ENCODE data around the gene KRTCAP2. TPM values are rescaled to one million over a fixed set of nuclear protein-coding genes. Genes with fewer than 3 reads are reported as not detected.

Gene KRTCAP2
- total RNA-seq, 4 donors from 2014 or later: 80.8 to 144 (median 92.3) TPM

DNA sequence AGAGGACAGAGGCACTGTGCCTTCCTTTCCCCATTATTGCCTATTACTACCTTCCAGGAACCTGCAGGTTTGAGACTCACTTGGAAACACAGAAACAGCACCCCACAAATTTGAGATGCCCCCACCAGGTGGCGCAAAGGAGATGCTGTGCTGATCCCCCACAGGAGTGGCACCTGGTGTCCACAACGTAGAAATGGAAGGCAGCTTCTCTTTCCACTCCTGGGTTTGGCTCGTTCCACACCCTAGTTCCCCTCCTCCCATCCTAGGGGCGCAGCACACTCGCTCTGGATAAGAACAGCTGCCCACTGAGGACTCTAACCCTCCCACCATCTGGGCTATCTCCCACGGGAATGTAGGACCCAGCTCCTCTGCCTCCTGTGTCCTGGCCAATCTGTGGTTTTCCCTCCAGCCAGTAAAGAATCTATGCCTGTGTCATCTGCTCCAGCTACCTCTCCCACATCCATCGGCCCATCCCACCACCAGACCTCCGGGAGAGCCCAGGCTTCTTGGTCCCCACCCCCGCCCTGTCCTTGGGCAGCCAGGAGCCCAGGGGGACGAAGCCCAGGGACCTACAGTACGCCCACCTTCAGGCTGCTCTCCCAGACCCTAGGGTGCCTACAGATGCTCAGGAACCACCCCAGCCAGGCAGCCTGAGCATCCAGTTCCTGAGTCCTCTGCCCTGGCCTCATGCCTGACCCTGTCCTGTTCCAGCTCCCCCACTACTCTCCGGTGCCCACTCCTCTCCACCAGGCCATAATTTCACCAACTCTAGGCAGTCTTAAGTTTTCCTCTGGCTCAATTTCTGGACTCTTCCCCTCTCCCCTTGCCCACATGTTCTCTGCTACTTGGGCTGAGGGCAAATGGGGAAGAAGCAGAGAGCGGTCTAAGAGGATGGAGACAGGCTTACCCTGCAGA lies 34.0 kb upstream of the KRTCAP2 start:
- Histone ChIP-seq H3K27me3 (no peaks in the 10 kb centered on the region), H3K27ac (peak overlapping the region; percentile 92 to 100 (median 98)), H3K4me1 (peaks cover 0 to 60% (median 25%) of the 10 kb centered on the region in 3 donors), H3K36me3 (peaks cover 0 to 30% of the 10 kb centered on the region in 2 donors), H3K9me3 (no peaks in the 10 kb centered on the region), H3K4me3 (peak overlapping the region; percentile 83 to 96)
- ATAC-seq: peak; percentile 20
- TF ChIP-seq POLR2AphosphoS5 (IDR thresholded peaks at IDR 0.05) (peak; percentile 30), EP300 (IDR thresholded peaks at IDR 0.05) (no peak)
- TF ChIP-seq, protein P1, sequence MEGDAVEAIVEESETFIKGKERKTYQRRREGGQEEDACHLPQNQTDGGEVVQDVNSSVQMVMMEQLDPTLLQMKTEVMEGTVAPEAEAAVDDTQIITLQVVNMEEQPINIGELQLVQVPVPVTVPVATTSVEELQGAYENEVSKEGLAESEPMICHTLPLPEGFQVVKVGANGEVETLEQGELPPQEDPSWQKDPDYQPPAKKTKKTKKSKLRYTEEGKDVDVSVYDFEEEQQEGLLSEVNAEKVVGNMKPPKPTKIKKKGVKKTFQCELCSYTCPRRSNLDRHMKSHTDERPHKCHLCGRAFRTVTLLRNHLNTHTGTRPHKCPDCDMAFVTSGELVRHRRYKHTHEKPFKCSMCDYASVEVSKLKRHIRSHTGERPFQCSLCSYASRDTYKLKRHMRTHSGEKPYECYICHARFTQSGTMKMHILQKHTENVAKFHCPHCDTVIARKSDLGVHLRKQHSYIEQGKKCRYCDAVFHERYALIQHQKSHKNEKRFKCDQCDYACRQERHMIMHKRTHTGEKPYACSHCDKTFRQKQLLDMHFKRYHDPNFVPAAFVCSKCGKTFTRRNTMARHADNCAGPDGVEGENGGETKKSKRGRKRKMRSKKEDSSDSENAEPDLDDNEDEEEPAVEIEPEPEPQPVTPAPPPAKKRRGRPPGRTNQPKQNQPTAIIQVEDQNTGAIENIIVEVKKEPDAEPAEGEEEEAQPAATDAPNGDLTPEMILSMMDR (IDR thresholded peaks at IDR 0.05): peak in 3 of 4 experiments; percentile 90 to 94 (median 93)
- WGBS, 2 donors (ENCODE audit: low coverage in 1 of 2): 0 to 6% methylated on average over 2 to 8 of the region's 13 CpGs

DNA sequence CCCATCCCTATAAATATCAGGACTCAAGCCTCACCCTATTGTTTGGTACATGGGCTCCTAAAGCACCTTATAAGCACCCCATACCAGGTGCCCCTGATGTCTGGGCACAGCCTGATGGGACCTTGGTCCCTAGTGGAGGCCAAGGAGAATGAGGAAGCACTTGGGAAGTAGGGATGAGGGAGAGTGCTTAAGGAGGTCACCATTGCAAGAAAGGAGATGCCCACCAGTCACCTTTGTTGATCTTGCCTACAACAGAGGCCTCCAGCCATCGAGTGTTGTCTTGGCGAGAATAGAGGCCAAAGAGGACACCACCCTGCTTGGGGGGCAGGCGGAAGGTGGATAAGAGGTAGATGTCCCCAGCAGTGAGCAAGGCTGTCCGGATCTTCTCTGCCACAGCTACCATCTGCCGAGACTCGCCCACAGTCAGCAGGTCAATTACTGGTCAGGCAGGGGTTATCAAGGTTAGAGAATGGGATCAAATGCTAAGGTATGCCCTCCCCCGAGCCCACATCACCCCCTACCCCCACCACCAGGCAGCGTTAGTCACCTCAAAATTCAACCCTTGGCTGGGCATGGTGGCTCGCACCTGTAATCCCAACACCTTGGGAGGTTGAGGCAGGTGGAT lies 33.0 kb upstream of the KRTCAP2 start:
- peaks cover 0 to 54% (median 25%) of the 10 kb centered on the region in 3 donors for H3K4me1 ChIP-seq
- no peaks in the 10 kb centered on the region for H3K27me3 ChIP-seq
- peak overlapping the region in 3 of 4 donors; percentile 27 to 100 (median 99) for H3K27ac ChIP-seq
- no peaks in the 10 kb centered on the region for H3K9me3 ChIP-seq
- no peak for TF ChIP-seq POLR2A (IDR thresholded peaks at IDR 0.05)
- TF ChIP-seq POLR2AphosphoS5 (IDR thresholded peaks at IDR 0.05): no peak
- TF ChIP-seq, protein P1 (IDR thresholded peaks at IDR 0.05): no peak
- TF ChIP-seq EP300 (IDR thresholded peaks at IDR 0.05): no peak
- 52% methylated on average over 7 of the region's 9 CpGs; no CpG with 5 or more reads in 1 of the 2 donors for WGBS, 2 donors (ENCODE audit: low coverage in 1 of 2)
- no peak for ATAC-seq
- H3K36me3 ChIP-seq: peaks cover 0 to 29% of the 10 kb centered on the region in 2 donors
- no peak overlapping the region for H3K4me3 ChIP-seq

DNA sequence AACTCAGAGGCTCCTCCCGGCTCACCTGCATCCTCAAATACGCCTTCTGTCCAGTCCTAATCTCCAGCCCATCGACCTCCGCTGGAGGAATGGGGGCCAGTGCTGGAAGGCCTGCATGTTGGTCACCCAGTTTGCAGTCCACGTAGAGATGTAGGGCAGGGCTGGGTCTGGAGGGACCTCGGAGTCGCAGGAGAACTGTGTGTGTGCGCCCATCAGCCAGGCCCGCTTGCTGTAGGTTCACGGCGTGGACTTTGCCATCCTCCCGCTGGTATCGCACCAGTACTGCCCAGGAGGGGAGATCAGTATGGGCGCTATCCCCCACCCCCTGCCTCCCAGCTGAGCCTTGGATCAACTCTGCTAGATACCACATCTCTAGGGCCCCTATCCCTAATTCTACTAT lies 31.9 kb upstream of the KRTCAP2 start:
- Histone ChIP-seq H3K4me3 (no peak overlapping the region), H3K36me3 (peaks cover 0 to 34% of the 10 kb centered on the region in 2 donors), H3K9me3 (no peaks in the 10 kb centered on the region), H3K27ac (no peak overlapping the region), H3K4me1 (peaks cover 0 to 45% (median 25%) of the 10 kb centered on the region in 3 donors), H3K27me3 (no peaks in the 10 kb centered on the region)
- WGBS, 2 donors (ENCODE audit: low coverage in 1 of 2): 81% methylated on average over 10 of the region's 14 CpGs; no CpG with 5 or more reads in 1 of the 2 donors
- TF ChIP-seq EP300 (IDR thresholded peaks at IDR 0.05): no peak
- TF ChIP-seq, protein P1 (IDR thresholded peaks at IDR 0.05): no peak
- no peak for TF ChIP-seq POLR2AphosphoS5 (IDR thresholded peaks at IDR 0.05)
- no peak for TF ChIP-seq POLR2A (IDR thresholded peaks at IDR 0.05)
- no peak for ATAC-seq

DNA sequence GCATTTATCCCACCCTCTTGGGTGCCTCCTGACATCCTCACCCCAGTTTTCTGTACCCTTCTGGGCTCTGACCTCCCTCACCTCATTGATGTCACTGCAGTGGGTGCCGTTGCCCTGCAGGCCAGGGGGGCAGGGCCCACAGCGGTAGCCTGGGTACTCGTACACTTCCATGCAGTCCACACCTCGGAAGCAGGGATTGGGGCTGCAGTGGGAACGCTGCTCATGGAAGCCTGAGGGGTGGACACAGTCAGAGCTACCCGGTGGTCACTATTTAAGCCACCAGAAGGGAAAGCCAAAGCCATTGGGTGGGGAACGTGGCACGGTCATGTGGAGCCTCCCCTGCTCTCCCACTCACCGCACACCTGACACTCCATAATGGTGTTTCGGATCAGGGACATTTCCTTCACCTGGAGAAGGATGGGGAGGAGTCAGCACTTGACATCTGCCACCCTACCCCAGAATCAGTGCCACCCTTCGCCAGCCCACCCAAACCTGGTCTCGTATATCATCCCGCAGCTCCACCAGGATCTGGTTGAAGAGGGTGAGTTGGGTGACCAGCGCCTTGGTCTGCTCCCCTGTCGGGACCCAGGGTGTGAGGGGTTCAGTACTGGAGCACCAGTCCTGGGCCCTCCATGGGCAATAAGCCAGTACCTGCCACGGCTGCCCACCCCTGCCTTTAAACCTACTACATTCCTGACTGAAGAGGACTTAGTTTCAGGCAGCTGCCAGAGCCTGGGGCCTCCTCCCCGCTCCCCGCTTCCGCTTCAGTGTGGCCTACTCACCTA lies 29.8 kb upstream of the KRTCAP2 start:
- H3K27ac ChIP-seq: no peak overlapping the region
- no peak overlapping the region for H3K4me3 ChIP-seq
- TF ChIP-seq EP300 (IDR thresholded peaks at IDR 0.05): no peak
- TF ChIP-seq POLR2AphosphoS5 (IDR thresholded peaks at IDR 0.05): no peak
- TF ChIP-seq, protein P1 (IDR thresholded peaks at IDR 0.05): no peak
- no peak for TF ChIP-seq POLR2A (IDR thresholded peaks at IDR 0.05)
- ATAC-seq: no peak
- peaks cover 0 to 51% of the 10 kb centered on the region in 2 donors for H3K36me3 ChIP-seq
- H3K4me1 ChIP-seq: peaks cover 0 to 30% (median 16%) of the 10 kb centered on the region in 3 donors
- WGBS, 2 donors (ENCODE audit: low coverage in 1 of 2): 68 to 80% methylated on average over 2 to 8 of the region's 19 CpGs
- H3K27me3 ChIP-seq: no peaks in the 10 kb centered on the region
- H3K9me3 ChIP-seq: no peaks in the 10 kb centered on the region
